Sigmoid colon (tissue), 7 donors: ENCODE data around the gene MOB3B. TPM values are rescaled to one million over a fixed set of nuclear protein-coding genes. Genes with fewer than 3 reads are reported as not detected.

Experiments used
- DNase-seq: peaks from one replicate; pipeline ENCODE4 v3.0.0-alpha.2; 2019
- H3K27ac ChIP-seq, 4 donors: fragments of 200-600 bp; sonication (generic); one replicate each; pipeline ENCODE4 v1.5.1; 2016 to 2019; ENCODE audit warnings: mild to moderate bottlenecking in 1 of 4
- H3K27me3 ChIP-seq, 3 donors: fragments of 200-600 bp; sonication (generic); one replicate each; pipeline ENCODE4 v1.5.1; 2019; ENCODE audit warnings: mild to moderate bottlenecking in 1 of 3
- H3K36me3 ChIP-seq, 4 donors: fragments of 200-600 bp; sonication (generic); one replicate each; pipeline ENCODE4 v1.5.1; 2016 to 2019
- H3K4me1 ChIP-seq, 4 donors: fragments of 200-600 bp; sonication (generic); one replicate each; pipeline ENCODE4 v1.5.1; 2017 to 2019
- H3K4me3 ChIP-seq, 4 donors: fragments of 200-600 bp; sonication (generic); one replicate each; pipeline ENCODE4 v1.5.1; 2017 to 2019; ENCODE audit warnings: mild to moderate bottlenecking in 2 of 4, moderate library complexity in 1 of 4
- H3K9me3 ChIP-seq, 4 donors: fragments of 200-600 bp in 3 of 4; sonication (generic) in 3 of 4; one replicate each; pipeline versions ENCODE4 v1.5.1 to v1.6.1; 2013 to 2019
- CTCF ChIP-seq, 4 experiments: fragments of 450-650 bp in 3 of 4; fragments of 200-600 bp in 1 of 4; IDR thresholded peaks; one replicate each; pipeline ENCODE4 v1.5.1; 2016 to 2019; ENCODE audit warnings: antibody characterized with exemption in 4 of 4, mild to moderate bottlenecking in 3 of 4, moderate library complexity in 2 of 4
- EP300 ChIP-seq, 4 donors: sonication (generic); formaldehyde crosslinking; IDR thresholded peaks; one replicate each; pipeline ENCODE4 v1.6.1; 2017; ENCODE audit warnings: antibody characterized with exemption in 4 of 4
- POLR2A ChIP-seq, 2 donors: fragments of 450-650 bp; IDR thresholded peaks; one replicate each; pipeline ENCODE4 v1.6.1; 2016; ENCODE audit warnings: antibody characterized with exemption in 2 of 2, mild to moderate bottlenecking in 2 of 2, moderate library complexity in 2 of 2
- POLR2AphosphoS5 ChIP-seq, 4 donors: sonication (generic); formaldehyde crosslinking; IDR thresholded peaks; one replicate each; pipeline ENCODE4 v1.6.1; 2017; ENCODE audit warnings: antibody characterized with exemption in 4 of 4
- WGBS, 2 donors: extraction: QIAGEN DNeasy Blood & Tissue Kit; methylation state at CpG; one replicate each; pipeline ENCODE4 v1.1.7; 2013; 5-methylcytosine and 5-hydroxymethylcytosine counted together
- intact Hi-C: fragments of 100-400 bp; cut with DNase I; formaldehyde crosslinking; loops from one replicate; pipeline ENCODE4 v1.15.1; 2023
- polyA plus RNA-seq, 3 donors: library from polyadenylated mRNA; stranded (reverse); fragments of 200-250 nt; gene quantifications; one replicate each; pipeline ENCODE4 v1.2.3, GENCODE V29; 2013
- total RNA-seq, 4 donors: library from RNA; depleted of rRNA; stranded (reverse); fragments of >200 nt; gene quantifications; one replicate each; pipeline ENCODE4 v1.1.0, GENCODE V29; 2016
- donor health status: healthy with polysubstance abuse.
- donor health status: Bipolar disorder and iron deficiency.
- donor health status: healthy.

MOB3B gene
- total and polyA plus RNA-seq, 7 donors, result 6.9 to 23.4 (median 16.1) TPM

DNA sequence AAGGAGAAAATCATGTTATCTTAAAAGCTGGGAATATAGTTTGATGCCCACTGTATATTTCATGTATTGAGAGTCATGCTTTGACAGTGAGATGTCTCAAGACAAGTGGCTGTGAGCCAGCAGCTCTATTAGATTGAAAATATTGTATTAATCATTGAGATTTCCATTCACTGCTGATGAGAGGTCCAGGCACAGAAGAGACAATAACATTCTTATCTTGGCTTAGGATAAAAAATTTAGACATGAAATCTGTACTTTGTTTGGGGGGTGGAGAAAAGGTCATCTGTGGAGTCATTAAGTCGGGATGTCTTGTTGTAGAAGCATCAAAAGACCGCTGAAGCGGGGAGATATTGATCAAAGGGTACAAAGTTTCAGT, 134.8 kb downstream of the MOB3B start:
- Histone ChIP-seq H3K9me3 (no peaks in the 10 kb centered on the region), H3K27ac (peak overlapping the region in 1 of 4 donors; percentile 44)

DNA sequence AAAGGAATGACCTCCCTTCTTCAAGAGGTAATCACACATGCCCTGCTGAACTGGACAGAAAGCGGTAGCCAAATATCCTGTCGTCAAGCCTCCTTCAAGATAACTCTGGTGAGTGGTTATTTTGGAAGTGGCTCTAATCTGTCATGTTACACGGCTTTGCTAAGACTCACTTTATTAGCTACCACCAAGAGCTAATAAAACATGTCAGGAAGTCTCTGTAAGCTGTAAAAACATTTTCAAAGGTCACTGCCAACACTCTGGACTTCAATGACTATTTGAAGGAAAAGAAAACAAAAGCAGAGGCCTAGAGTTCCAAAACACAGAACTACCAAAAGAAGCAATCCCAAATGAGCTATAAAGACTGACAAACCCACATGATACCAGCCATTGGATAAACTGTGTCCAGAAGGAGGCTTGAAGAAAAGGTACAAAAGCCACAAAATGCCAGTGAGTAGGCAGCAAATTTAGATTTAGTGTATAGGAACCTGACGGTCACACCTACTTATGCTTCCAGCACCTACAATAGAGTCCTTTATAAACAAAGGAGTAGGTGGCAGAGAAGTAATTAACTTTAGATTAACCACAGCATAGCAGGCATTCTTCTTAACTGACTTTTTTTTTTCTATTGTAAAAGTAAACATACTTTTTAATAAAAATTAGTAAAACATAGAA, 135.3 kb downstream of the MOB3B start:
- 24 to 56% methylated on average over 4 of the region's 4 CpGs for WGBS, 2 donors
- H3K27ac ChIP-seq, result peak overlapping the region; percentile 11 to 44 (median 20)

More for the DNA sequence above, 134.8 kb downstream of the MOB3B start:
- peaks cover 0 to 27% (median 23%) of the 10 kb centered on the region in 4 donors for H3K4me1 ChIP-seq
- 38 to 77% methylated on average over 3 of the region's 3 CpGs for WGBS, 2 donors
- no peak overlapping the region for H3K4me3 ChIP-seq
- no peaks in the 10 kb centered on the region for H3K27me3 ChIP-seq
- intact Hi-C loops, result loop anchor here (5.0 kb wide), 1 partner anchor 132 kb away; the partner anchor contains the start of gene MOB3B
- DNase-seq, result no peak
- no peaks in the 10 kb centered on the region for H3K36me3 ChIP-seq
- no peak for TF ChIP-seq POLR2AphosphoS5 (IDR thresholded peaks at IDR 0.05)
- no peak for TF ChIP-seq POLR2A (IDR thresholded peaks at IDR 0.05)
- no peak for TF ChIP-seq CTCF (IDR thresholded peaks at IDR 0.05)
- no peak for TF ChIP-seq EP300 (IDR thresholded peaks at IDR 0.05)

DNA sequence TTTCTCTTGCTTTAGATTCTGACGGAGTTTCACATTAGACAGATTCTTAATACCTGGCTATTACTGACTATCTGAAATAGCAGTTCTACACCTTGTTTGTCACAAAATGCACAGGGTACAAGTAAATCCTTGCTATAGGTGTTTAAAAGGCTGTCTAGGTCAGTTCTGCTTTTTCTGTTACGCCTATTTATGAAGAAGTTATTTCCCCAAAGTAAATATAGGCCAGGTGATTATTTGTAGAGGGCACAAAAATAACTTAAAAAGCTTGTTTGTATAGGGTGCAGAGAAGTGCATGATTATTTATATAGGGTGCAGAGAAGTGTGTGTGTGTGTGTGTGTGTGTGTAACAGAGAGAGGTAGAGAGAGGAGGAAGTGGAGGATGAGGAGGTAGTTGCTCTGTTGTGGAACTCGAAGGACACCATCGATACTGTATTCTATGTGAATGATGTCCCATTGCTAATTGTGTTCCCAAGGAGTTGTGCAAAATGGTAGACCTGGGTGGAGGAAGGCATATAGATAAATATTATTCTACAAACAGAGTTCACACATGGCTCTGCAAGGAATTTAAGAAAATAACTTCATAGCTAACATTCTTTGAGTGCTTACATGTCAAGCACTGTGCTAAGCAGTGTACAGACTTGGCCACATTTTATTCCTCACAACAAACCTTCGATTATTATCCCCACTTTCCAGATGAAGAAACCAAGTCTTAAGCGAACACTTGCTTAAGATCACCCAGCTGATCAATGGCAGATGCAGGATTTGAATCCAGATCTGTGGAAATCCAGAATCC, 136.4 kb downstream of the MOB3B start:
- Histone ChIP-seq H3K9me3 (no peaks in the 10 kb centered on the region), H3K4me3 (no peak overlapping the region), H3K27ac (peak overlapping the region in 2 of 4 donors; percentile 24 to 44), H3K27me3 (no peaks in the 10 kb centered on the region), H3K4me1 (peaks cover 0 to 29% (median 24%) of the 10 kb centered on the region in 4 donors), H3K36me3 (no peaks in the 10 kb centered on the region)
- no peak for DNase-seq
- WGBS, 2 donors, result 82 to 84% methylated on average over 6 of the region's 6 CpGs
- TF ChIP-seq POLR2AphosphoS5 (IDR thresholded peaks at IDR 0.05) (no peak), CTCF (IDR thresholded peaks at IDR 0.05) (no peak), POLR2A (IDR thresholded peaks at IDR 0.05) (no peak)
- intact Hi-C loops, result loop anchor here (5.0 kb wide), 1 partner anchor 134 kb away; the partner anchor contains the start of gene MOB3B

More for the DNA sequence above, 135.3 kb downstream of the MOB3B start:
- DNase-seq, result no peak
- intact Hi-C loops, result loop anchor here (5.0 kb wide), 1 partner anchor 133 kb away; the partner anchor contains the start of gene MOB3B
- no peak for TF ChIP-seq POLR2A (IDR thresholded peaks at IDR 0.05)
- TF ChIP-seq EP300 (IDR thresholded peaks at IDR 0.05), result no peak
- no peak for TF ChIP-seq POLR2AphosphoS5 (IDR thresholded peaks at IDR 0.05)
- TF ChIP-seq CTCF (IDR thresholded peaks at IDR 0.05), result no peak
- no peaks in the 10 kb centered on the region for H3K9me3 ChIP-seq
- H3K36me3 ChIP-seq, result no peaks in the 10 kb centered on the region
- no peak overlapping the region for H3K4me3 ChIP-seq
- peaks cover 0 to 27% (median 24%) of the 10 kb centered on the region in 4 donors for H3K4me1 ChIP-seq
- H3K27me3 ChIP-seq, result no peaks in the 10 kb centered on the region

DNA sequence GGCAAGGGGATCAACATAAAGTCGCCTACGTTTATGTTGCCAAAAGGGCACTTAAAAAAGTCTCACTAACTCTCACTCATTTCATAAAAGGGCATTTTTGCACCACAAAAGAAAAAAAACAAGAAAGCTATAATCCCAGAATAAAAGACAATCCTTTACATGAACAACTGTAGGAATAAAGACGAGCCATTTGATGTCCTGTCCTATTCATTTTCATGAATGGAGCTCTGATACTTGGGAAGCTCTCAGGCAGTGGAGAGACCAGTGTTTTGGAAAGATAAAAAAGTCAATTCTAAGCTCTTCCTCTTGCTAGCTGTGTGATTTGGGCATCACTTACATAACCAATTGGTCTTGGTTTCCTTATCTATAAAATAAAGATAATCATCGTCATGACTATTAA, 137.2 kb downstream of the MOB3B start:
- H3K27me3 ChIP-seq, result no peaks in the 10 kb centered on the region
- H3K9me3 ChIP-seq, result no peaks in the 10 kb centered on the region
- H3K27ac ChIP-seq, result no peak overlapping the region
- peaks cover 0 to 33% (median 27%) of the 10 kb centered on the region in 4 donors for H3K4me1 ChIP-seq
- WGBS, 2 donors, result 96 to 97% methylated on average over 4 of the region's 4 CpGs
- TF ChIP-seq POLR2A (IDR thresholded peaks at IDR 0.05) (no peak), EP300 (IDR thresholded peaks at IDR 0.05) (no peak), CTCF (IDR thresholded peaks at IDR 0.05) (no peak), POLR2AphosphoS5 (IDR thresholded peaks at IDR 0.05) (no peak)
- intact Hi-C loops, result loop anchor here (5.0 kb wide), 1 partner anchor 135 kb away; the partner anchor contains the start of gene MOB3B
- H3K4me3 ChIP-seq, result no peak overlapping the region
- H3K36me3 ChIP-seq, result no peaks in the 10 kb centered on the region
- DNase-seq, result no peak
